HepG2 (cell line): ENCODE results near the gene FYTTD1.

Experiments
- GABPB1 ChIP-seq: IDR thresholded peaks from 2 replicates; pipeline ENCODE4 v1.6.1; 2016; ENCODE audit warnings: mild to moderate bottlenecking, missing genetic modification reagents, moderate library complexity, missing compliant biosample characterization
- HNRNPK ChIP-seq: fragments of 200-400 bp; formaldehyde crosslinking; IDR thresholded peaks from 2 replicates; pipeline ENCODE4 v1.6.1; 2018; ENCODE audit warnings: low read length, low read depth, moderate library complexity, mild to moderate bottlenecking; ENCODE audit not compliant: poor library complexity, severe bottlenecking
- SMAD1 ChIP-seq: sonication (generic); formaldehyde crosslinking; IDR thresholded peaks from 2 replicates; pipeline ENCODE4 v1.4.0; 2020; ENCODE audit warnings: missing genetic modification reagents, low read depth, mild to moderate bottlenecking, borderline replicate concordance

DNA sequence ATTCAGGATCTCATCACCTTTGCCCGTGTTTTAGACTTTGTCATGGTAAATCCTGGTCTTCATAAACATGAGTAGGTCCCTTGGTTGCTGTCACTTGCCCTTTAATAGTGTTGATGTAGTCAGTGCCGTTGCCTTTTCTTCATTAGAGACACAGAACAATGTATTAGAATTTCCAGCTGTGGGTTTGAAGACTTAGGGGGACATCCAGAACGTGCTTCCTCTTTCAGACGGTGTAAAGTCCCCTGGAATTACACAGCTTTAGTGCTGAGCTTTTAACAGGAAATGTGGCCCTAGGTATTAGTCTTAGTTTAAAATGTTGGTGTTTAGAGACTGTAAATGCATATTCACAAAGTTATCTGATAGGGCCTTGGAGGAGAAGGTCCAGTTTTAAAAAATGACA lies 32.5 kb downstream of the FYTTD1 start:
- TF ChIP-seq SMAD1: no peak
- TF ChIP-seq GABPB1: no peak
- no peak for TF ChIP-seq HNRNPK
